H9 (cell line): ENCODE measurements around the gene OR2A12. TPM values are rescaled to one million over a fixed set of nuclear protein-coding genes. Genes with fewer than 3 reads are reported as not detected.
A peak's percentile ranks its signal among the peaks of the same experiment; 100 is the strongest.
"Not testable (repeated sequence)": the region's sequence is repeated elsewhere in the genome, so short reads cannot be mapped to it uniquely, and the experiment has no call there.

ENCODE experiments used
- DNase-seq: peaks from one replicate; pipeline ENCODE4 v3.0.0-alpha.2; 2017
- H2AFZ ChIP-seq: one replicate; pipeline ENCODE4 v1.6.1; 2013; ENCODE audit warnings: mild to moderate bottlenecking, low read length, control low read depth, moderate library complexity
- H2AK5ac ChIP-seq: 2 replicates; pipeline ENCODE4 v1.6.1; 2013; ENCODE audit warnings: low read length, control low read depth, mixed read lengths; ENCODE audit not compliant: insufficient read length
- H2BK120ac ChIP-seq: one replicate; pipeline ENCODE4 v1.6.1; 2013; ENCODE audit warnings: low read depth, mild to moderate bottlenecking, low read length, control low read depth, inconsistent platforms; ENCODE audit not compliant: poor library complexity, severe bottlenecking
- H2BK12ac ChIP-seq: 2 replicates; pipeline ENCODE4 v1.6.1; 2013; ENCODE audit warnings: low read length, control low read depth, mixed read lengths, low read depth; ENCODE audit not compliant: insufficient read length
- H2BK15ac ChIP-seq: 2 replicates; pipeline ENCODE4 v1.6.1; 2013; ENCODE audit warnings: low read depth, low read length, control low read depth
- H2BK20ac ChIP-seq: one replicate; pipeline ENCODE4 v1.6.1; 2013; ENCODE audit warnings: low read depth, mild to moderate bottlenecking, low read length, control low read depth, inconsistent platforms; ENCODE audit not compliant: poor library complexity, severe bottlenecking
- H2BK5ac ChIP-seq: 2 replicates; pipeline ENCODE4 v1.6.1; 2013; ENCODE audit warnings: low read length, control low read depth, mixed read lengths; ENCODE audit not compliant: insufficient read length
- H3K14ac ChIP-seq: 2 replicates; pipeline ENCODE4 v1.6.1; 2013; ENCODE audit warnings: low read length, control low read depth; ENCODE audit not compliant: insufficient read depth
- H3K18ac ChIP-seq: 2 replicates; pipeline ENCODE4 v1.6.1; 2013; ENCODE audit warnings: low read depth, mild to moderate bottlenecking, mixed read lengths, low read length, control low read depth; ENCODE audit not compliant: insufficient read length
- H3K23ac ChIP-seq: 2 replicates; pipeline ENCODE4 v1.6.1; 2013; ENCODE audit warnings: low read length, control low read depth, mixed read lengths, low read depth; ENCODE audit not compliant: insufficient read length
- H3K23me2 ChIP-seq: 2 replicates; pipeline ENCODE4 v1.6.1; 2013; ENCODE audit warnings: low read depth, mild to moderate bottlenecking, mixed read lengths, low read length, control low read depth; ENCODE audit not compliant: insufficient read length, poor library complexity, severe bottlenecking
- H3K27ac ChIP-seq: 2 replicates; pipeline ENCODE4 v1.5.1; 2013; ENCODE audit warnings: low read length, control low read depth, mixed read lengths, low read depth; ENCODE audit not compliant: insufficient read length
- H3K27me3 ChIP-seq: 2 replicates; pipeline ENCODE4 v1.6.1; 2013; ENCODE audit warnings: low read length, control low read depth, inconsistent platforms; ENCODE audit not compliant: insufficient read depth
- H3K4ac ChIP-seq: 2 replicates; pipeline ENCODE4 v1.6.1; 2013; ENCODE audit warnings: low read depth, mild to moderate bottlenecking, control low read depth, inconsistent platforms, low read length, moderate library complexity
- H3K4me1 ChIP-seq: 2 replicates; pipeline ENCODE4 v1.6.1; 2013; ENCODE audit warnings: low read length, control low read depth, inconsistent platforms; ENCODE audit not compliant: insufficient read depth
- H3K4me2 ChIP-seq: 2 replicates; pipeline ENCODE4 v1.6.1; 2013; ENCODE audit warnings: low read length, control low read depth, mixed read lengths; ENCODE audit not compliant: insufficient read length, insufficient read depth
- H3K56ac ChIP-seq: 2 replicates; pipeline ENCODE4 v1.6.1; 2013; ENCODE audit warnings: low read depth, mild to moderate bottlenecking, mixed read lengths, low read length, control low read depth; ENCODE audit not compliant: insufficient read length
- H3K79me1 ChIP-seq: 2 replicates; pipeline ENCODE4 v1.6.1; 2013; ENCODE audit warnings: low read depth, mild to moderate bottlenecking, moderate library complexity, low read length, control low read depth, inconsistent platforms; ENCODE audit not compliant: insufficient read depth, poor library complexity, severe bottlenecking
- H3K79me2 ChIP-seq: 2 replicates; pipeline ENCODE4 v1.6.1; 2013; ENCODE audit warnings: low read length, control low read depth, inconsistent platforms; ENCODE audit not compliant: insufficient read depth
- H3K9ac ChIP-seq: 2 replicates; pipeline ENCODE4 v1.6.1; 2013; ENCODE audit warnings: low read length, control low read depth, mixed read lengths; ENCODE audit not compliant: insufficient read length; ENCODE audit errors: extremely low read depth
- H3K9me3 ChIP-seq: one replicate; pipeline ENCODE4 v1.6.1; 2013; ENCODE audit warnings: low read depth, low read length, inconsistent platforms; ENCODE audit not compliant: control insufficient read depth
- H3T11ph ChIP-seq: one replicate; pipeline ENCODE4 v1.6.1; 2013; ENCODE audit warnings: mild to moderate bottlenecking, low read length, control low read depth, inconsistent platforms
- H4K20me1 ChIP-seq: one replicate; pipeline ENCODE4 v1.6.1; 2013; ENCODE audit not compliant: control insufficient read depth, insufficient read length, insufficient read depth
- H4K5ac ChIP-seq: 2 replicates; pipeline ENCODE4 v1.6.1; 2013; ENCODE audit warnings: low read depth, mild to moderate bottlenecking, mixed read lengths, low read length, control low read depth; ENCODE audit not compliant: insufficient read length
- H4K8ac ChIP-seq: replicated peaks from 2 replicates; pipeline ENCODE4 v1.6.1; 2013; ENCODE audit warnings: low read length, control low read depth, mixed read lengths, low read depth; ENCODE audit not compliant: insufficient read length
- H4K91ac ChIP-seq: 2 replicates; pipeline ENCODE4 v1.6.1; 2013; ENCODE audit warnings: low read depth, mild to moderate bottlenecking, moderate library complexity, mixed read lengths, low read length, control low read depth; ENCODE audit not compliant: insufficient read length
- H3K27ac Mint-ChIP-seq, 3 experiments: 2 replicates in 2 of 3; 3 replicates in 1 of 3; pipeline ENCODE4 v1.8.0; 2020 to 2021; ENCODE audit warnings: mixed read lengths in 3 of 3, mild to moderate bottlenecking in 1 of 3, moderate library complexity in 1 of 3
- H3K27me3 Mint-ChIP-seq: 2 replicates; pipeline ENCODE4 v1.8.0; 2021; ENCODE audit warnings: low read depth, mild to moderate bottlenecking, moderate library complexity, mixed read lengths
- H3K36me3 Mint-ChIP-seq, 3 experiments: 2 replicates in 2 of 3; 3 replicates in 1 of 3; pipeline ENCODE4 v1.8.0; 2020 to 2021; ENCODE audit warnings: low read depth in 3 of 3, mixed read lengths in 3 of 3; ENCODE audit not compliant: insufficient read depth in 1 of 3
- H3K4me1 Mint-ChIP-seq, 2 experiments: 2 replicates each; pipeline ENCODE4 v1.8.0; 2020; ENCODE audit warnings: mixed read lengths in 2 of 2
- H3K4me3 Mint-ChIP-seq, 2 experiments: 2 replicates in 1 of 2; 3 replicates in 1 of 2; pipeline ENCODE4 v1.8.0; 2020 to 2021; ENCODE audit warnings: mild to moderate bottlenecking in 2 of 2, mixed read lengths in 2 of 2, moderate library complexity in 1 of 2
- H3K9me3 Mint-ChIP-seq, 2 experiments: 2 replicates in 1 of 2; 3 replicates in 1 of 2; pipeline ENCODE4 v1.8.0; 2020; ENCODE audit warnings: mild to moderate bottlenecking in 2 of 2, mixed read lengths in 2 of 2, moderate library complexity in 1 of 2
- CTCF ChIP-seq: fragments of 200-600 bp; sonication (generic); conservative IDR thresholded peaks from 3 replicates; pipeline ENCODE4 v1.8.0; 2021; ENCODE audit warnings: antibody characterized with exemption, mild to moderate bottlenecking
- WGBS: extraction: QIAGEN DNeasy Blood & Tissue Kit; methylation state at CpG from one replicate; pipeline ENCODE4 v1.1.7; 2013; ENCODE audit warnings: missing lambda C conversion rate, low lambda C conversion rate, mixed read lengths; ENCODE audit not compliant: insufficient read length; ENCODE audit errors: extremely low coverage; 5-methylcytosine and 5-hydroxymethylcytosine counted together
- total RNA-seq: library from RNA; stranded (reverse); gene quantifications from 2 replicates; pipeline ENCODE4 v1.2.1, GENCODE V29; 2021

The OR2A12 gene
- total RNA-seq, 1 experiment from 2014 or later, result not detected

GRCh38 chr7:144127714-144128334, 41.7 kb downstream of the OR2A12 start:
- TF ChIP-seq CTCF, result peak; percentile 96
- Histone ChIP-seq H2BK120ac (no peak overlapping the region), H2BK12ac (no peak overlapping the region), H3T11ph (no peak overlapping the region), H3K4me1 (no peaks in the 10 kb centered on the region), H2BK5ac (no peak overlapping the region), H3K18ac (no peak overlapping the region), H2AK5ac (no peak overlapping the region), H3K79me1 (no peaks in the 10 kb centered on the region), H2BK20ac (no peak overlapping the region), H3K23me2 (no peaks in the 10 kb centered on the region), H4K91ac (no peak overlapping the region), H4K20me1 (no peaks in the 10 kb centered on the region), H3K14ac (no peak overlapping the region), H3K56ac (no peak overlapping the region), H3K9me3 (no peaks in the 10 kb centered on the region), H2AFZ (no peak overlapping the region), H3K4me2 (no peak overlapping the region), H4K5ac (no peak overlapping the region), H3K9ac (no peak overlapping the region), H2BK15ac (no peak overlapping the region), H4K8ac (no peak overlapping the region), H3K4ac (no peak overlapping the region), H3K27me3 (no peaks in the 10 kb centered on the region), H3K23ac (no peak overlapping the region), H3K27ac (no peak overlapping the region), H3K79me2 (no peaks in the 10 kb centered on the region)
- no peaks in the 10 kb centered on the region for H3K4me1 Mint-ChIP-seq
- WGBS, result no CpG with 5 or more reads among the region's 6 CpGs
- H3K27me3 Mint-ChIP-seq, result no peaks in the 10 kb centered on the region; the same call in 1 of the 2 replicates
- no peaks in the 10 kb centered on the region for H3K36me3 Mint-ChIP-seq
- H3K4me3 Mint-ChIP-seq, result no peak overlapping the region
- H3K27ac Mint-ChIP-seq, result no peak overlapping the region
- H3K9me3 Mint-ChIP-seq, result no peaks in the 10 kb centered on the region
- DNase-seq, result peak; percentile 94

DNA sequence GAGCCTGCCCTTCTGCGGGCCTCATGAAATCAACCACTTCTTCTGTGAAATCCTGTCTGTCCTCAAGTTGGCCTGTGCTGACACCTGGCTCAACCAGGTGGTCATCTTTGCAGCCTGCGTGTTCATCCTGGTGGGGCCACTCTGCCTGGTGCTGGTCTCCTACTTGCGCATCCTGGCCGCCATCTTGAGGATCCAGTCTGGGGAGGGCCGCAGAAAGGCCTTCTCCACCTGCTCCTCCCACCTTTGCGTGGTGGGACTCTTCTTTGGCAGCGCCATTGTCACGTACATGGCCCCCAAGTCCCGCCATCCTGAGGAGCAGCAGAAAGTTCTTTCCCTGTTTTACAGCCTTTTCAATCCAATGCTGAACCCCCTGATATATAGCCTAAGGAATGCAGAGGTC, 43.5 kb downstream of the OR2A12 start:
- H3K14ac ChIP-seq, H3K36me3 Mint-ChIP-seq, H3K9ac ChIP-seq, H3K79me1 ChIP-seq, H3K23ac ChIP-seq, H4K91ac ChIP-seq, H2BK12ac ChIP-seq, H3K4me3 Mint-ChIP-seq, H4K5ac ChIP-seq, H3K23me2 ChIP-seq, H2BK120ac ChIP-seq, H3K9me3 Mint-ChIP-seq, DNase-seq, H3K27ac ChIP-seq, H3T11ph ChIP-seq, H2BK20ac ChIP-seq, H3K56ac ChIP-seq, H2BK15ac ChIP-seq, H4K20me1 ChIP-seq, H2AFZ ChIP-seq, H3K9me3 ChIP-seq, H3K4me2 ChIP-seq, H2BK5ac ChIP-seq, H3K18ac ChIP-seq, H3K4me1 ChIP-seq, H3K27me3 Mint-ChIP-seq, H3K79me2 ChIP-seq, H3K27me3 ChIP-seq, H3K4ac ChIP-seq, H3K4me1 Mint-ChIP-seq, H2AK5ac ChIP-seq, H4K8ac ChIP-seq: not testable (repeated sequence)
- H3K27ac Mint-ChIP-seq, result 0 out of 7 replicates have a peak overlapping the region, but pooled peaks of 1 of the 3 experiments have one; percentile 4
- WGBS, result no CpG with 5 or more reads among the region's 9 CpGs
